Stimulated activated CD4-positive, alpha-beta T cell treated with anti-CD3 and anti-CD28 coated beads, TNF-alpha, amount 100 ng/mL, for 48 hours (primary cell): ENCODE data around the gene SUPT7L.
"Not testable (repeated sequence)": the region's sequence is repeated elsewhere in the genome, so short reads cannot be mapped to it uniquely, and the experiment has no call there.

Experiments
- DNase-seq, 3 donors: peaks; one replicate each; pipeline ENCODE4 v3.0.0-alpha.2; 2020; ENCODE audit warnings: low read depth in 3 of 3

Gene SUPT7L

DNA sequence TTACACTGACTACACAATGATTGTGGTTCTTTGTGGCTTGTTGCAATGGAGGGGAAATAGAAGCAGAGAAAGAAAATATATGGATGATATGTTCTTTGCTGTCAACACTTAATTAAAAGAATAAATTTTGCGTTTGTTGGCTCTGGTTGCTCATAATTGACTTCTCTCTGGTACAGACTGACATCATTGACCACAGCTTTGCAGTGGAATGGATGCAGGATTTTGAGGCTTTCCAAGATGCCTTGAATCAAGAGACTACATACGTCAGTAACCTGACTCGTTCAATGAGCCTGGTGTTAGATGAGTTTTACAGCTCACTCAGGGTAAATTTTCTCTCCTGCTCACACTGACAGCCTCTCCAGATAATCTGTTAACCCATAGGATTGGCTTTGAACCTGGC lies 24.7 kb downstream of the SUPT7L start:
- peak in 1 of 3 donors; percentile 14 for DNase-seq

DNA sequence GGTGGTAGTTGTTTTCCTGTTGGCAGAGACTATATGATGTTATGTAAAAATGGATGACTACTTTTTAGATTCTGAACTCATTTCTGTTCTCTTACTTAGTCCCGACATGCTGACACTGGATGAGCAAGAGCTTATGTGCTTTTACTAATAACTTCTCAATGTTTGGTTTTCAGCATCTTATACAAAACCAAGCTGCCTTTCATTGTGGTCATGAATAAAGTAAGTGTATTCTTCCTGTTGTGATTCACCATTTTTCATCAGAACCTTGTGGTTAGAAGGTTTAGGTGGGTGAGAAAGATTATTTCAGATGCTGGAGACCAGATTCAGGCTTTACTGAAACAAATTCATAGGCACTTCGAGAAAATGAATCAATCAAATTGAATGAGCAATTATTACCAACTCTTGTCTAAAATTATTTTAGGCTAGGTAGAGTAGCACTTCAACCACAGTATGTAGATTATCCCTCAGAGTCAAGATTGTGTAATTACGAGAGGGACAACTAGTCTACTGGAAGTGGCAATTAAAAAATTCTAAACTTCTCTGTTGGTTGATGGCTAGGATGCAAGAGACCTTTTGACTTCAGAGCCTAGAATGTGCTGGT lies 25.3 kb downstream of the SUPT7L start:
- no peak for DNase-seq

DNA sequence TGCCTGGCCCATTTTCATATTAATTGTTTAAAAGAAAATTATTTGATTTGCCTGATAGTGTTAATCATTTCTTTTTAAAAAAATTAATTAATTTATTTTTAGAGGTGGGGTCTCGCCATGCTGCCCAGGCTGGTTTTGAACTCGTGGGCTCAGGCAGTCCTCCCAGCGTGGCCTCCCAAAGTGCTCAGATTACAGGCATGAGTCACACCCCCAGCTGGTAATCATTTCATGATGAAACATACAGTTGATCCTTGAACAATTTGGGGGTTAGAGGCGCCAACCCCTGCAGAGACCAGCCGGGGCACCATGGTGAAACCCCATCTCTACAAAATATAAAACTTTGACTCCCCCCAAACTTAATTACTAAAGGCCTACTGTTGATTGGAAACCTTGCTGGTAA lies 26.6 kb downstream of the SUPT7L start:
- no peak for DNase-seq

DNA sequence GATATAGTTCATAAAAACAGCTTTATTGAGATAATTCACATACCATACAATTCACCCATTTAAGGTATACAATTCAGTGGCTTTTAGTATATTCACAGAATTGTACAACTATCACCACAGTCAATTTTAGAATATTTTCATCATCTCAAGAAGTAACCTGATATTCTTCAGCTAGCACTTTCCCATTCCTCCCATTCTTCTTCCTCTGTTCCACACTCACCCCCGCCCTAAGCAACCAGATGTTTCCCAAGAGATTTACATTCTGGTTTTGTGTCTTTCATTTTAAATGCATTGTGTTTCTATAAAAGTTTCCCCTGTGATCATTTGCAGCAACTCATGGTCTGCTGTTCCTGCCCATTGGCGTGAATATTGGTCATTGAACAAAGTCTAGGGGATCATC lies 29.1 kb downstream of the SUPT7L start:
- DNase-seq, result no peak

DNA sequence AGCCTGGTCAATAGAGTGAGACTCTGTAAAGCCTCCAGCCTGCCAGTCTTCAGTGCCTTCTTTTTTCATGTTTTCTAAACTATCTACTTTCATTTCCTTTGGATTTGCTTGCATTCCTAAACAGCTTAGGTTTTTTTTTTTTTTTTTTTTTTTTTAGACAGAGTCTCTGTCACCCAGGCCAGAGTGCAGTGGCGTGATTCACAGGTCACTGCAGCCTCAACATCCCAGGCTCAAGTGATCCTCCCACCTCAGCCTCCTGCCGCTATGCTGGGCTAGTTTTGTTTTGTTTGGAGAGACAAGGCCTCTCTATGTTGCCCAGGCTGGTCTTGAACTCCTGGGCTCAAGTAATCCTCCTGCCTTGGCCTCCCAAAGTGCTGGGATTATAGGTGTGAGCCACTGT lies 33.2 kb downstream of the SUPT7L start:
- not testable (repeated sequence) for DNase-seq

DNA sequence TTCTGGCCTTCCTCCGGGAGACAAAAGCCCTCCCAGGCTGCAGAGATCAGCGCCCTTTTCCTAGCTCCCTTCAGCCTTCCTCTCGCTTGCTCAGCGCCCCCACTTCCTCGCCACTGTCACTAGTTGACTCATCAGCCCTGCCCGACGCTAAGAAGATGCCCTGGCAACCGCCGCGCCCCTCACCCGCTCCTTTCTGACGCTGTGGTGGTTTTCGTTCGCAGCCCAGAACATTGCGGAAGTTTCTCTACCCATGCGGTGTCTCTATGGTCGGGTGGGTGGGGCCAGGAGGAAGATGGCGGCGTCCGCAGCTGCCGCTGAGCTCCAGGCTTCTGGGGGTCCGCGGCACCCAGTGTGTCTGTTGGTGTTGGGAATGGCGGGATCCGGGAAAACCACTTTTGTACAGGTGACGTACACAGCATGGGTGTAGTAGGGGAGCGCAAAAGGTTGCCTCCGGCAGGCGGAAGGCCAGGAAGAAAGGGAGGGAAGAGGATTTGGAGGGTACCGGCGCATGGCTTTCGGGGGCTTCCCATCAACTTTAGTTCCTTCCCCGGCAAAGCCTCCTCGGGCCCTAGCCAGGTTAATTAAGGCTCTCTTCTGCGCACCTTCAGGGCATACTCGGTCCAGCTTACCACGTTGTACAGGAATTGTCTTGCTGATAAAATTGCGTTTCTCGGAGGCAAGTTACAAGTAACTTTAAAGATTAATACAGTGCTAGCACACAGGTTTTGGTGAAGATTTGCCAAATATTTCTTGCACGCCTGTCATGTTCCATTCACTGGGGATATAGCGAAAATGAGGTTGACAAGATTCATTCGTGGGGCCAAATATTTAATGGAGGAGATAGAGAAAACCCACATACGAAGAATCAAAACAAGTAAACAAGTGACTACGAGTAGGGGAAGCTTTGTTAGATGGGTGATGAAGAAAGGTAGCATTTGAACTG lies 34.4 kb downstream of the SUPT7L start, which contains the start of the genes CCDC121 and GPN1:
Gene CCDC121 (minus strand): TSS at position 246 of the 943 bp plus-strand sequence. CDS start 1,213 bp downstream, outside the sequence.
Gene GPN1 (plus strand): TSS at position 284 of the 943 bp plus-strand sequence. CDS start 9 bp downstream, at position 293.
- peak; percentile 88 to 93 (median 91) for DNase-seq

DNA sequence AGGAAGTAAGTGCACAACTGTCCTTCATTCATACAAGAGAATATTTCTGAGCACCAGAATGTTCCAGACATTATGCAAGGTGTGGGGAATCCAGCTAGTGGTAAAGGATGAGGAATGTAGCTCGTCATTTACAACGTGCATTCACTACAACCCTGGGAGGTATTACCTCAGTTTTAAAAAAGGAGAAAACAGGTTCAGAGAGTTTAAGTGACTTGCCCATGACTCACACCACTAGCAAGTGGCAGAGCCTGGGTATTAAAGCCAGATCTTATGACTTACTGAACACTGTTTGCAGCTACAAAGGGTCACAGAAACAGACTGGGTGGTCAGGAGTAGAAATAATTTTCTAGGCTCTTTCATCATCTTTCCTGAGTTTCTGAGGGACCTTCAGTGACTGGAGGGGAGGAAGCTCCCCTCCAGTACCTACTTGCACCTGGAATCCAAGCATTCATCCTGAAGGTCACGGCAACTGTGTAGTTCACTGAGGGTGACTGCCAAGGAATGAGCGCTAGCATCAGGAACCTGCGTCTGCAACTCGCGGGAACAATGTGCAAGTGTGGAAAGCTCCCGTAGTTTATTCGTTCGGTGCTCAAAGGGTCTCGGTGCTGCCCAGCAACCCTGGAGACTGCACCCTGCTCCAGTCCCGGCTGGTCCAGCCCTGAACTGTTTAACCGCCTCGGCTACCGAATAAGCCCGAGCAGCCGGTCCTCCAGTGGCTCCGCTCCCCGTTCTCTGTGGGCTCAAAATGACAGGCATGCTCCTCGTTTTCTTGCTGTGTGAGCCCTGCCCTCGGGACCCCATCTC lies 35.2 kb downstream of the SUPT7L start:
- no peak for DNase-seq

DNA sequence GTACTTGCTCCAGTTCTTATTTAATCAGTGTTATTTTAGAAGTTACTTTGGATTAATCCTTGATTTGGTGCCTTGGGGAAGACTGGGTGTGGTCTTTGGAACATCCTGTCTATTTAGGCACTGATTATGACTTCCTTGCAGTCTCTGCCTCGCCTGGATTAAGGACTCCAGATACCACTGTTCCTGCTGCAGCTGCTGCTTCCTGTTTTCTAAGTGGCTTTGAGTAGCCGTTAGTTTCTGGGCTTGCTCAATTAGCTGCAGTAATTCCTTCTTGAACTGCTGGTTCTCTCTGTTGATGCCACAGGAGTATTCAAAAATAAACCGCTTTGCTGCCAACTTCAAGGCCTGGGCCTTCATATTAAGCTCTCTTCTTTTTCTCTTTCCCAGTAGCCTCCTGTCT lies 36.5 kb downstream of the SUPT7L start:
- DNase-seq, result not testable (repeated sequence)

DNA sequence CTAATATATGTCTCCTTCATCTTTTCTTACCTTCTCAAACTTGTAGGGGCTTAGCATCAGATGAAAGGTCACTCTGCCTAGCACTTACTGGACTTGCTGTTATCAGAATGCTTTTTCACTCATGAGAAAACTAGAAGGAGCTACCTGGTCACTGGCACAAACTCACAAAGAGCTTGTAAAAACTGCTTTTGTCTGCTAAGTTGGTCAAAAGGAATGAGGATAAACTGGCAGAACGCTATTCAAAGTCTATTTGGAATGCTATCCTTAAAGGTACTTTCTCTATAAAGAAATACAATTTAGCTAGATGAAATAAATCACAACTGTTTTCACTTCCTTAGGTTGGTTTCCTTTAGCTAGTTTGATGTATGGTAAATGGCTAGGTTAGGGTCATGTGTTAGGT lies 37.1 kb downstream of the SUPT7L start:
- not testable (repeated sequence) for DNase-seq

DNA sequence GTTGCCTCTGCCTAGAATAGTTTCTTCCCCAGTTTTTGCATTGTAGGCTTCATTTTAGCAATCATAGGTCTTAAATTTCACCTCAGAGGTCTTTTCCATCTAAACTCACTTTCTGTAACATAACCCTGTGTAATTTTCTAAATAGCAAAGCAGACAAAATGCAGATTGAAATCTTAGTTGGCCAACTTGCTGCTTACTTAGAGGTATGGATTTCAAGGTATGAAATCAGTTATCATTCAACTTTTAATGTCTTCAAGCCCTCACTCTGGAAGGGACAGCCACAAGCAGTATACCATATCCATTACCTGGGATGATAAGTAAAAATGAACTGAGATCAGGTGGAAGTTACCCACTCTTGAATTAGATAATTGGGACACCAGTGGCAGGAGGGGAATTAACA lies 38.5 kb downstream of the SUPT7L start:
- no peak for DNase-seq

DNA sequence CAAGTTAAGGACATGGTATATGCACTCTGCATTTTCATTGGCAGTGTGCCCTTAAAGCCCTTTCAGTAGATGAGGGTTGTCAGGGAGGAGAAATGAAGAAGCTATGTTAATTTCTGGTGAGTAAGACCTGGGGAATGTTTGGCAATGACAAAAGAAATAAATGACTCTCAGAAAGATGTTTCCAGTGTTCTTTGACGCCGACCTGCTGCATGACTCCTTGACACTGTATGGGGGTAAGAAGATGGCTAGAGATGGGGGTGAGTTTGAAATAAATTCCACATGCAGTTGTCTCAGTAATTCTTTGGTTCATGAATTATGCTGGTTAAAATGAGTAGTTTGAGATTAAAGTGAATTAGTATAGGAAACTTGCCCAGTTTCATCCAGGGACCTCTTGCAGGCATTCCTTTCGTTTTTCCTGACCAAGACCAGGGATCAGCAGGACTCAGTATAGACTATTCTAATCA lies 40.5 kb downstream of the SUPT7L start:
- DNase-seq, result no peak

DNA sequence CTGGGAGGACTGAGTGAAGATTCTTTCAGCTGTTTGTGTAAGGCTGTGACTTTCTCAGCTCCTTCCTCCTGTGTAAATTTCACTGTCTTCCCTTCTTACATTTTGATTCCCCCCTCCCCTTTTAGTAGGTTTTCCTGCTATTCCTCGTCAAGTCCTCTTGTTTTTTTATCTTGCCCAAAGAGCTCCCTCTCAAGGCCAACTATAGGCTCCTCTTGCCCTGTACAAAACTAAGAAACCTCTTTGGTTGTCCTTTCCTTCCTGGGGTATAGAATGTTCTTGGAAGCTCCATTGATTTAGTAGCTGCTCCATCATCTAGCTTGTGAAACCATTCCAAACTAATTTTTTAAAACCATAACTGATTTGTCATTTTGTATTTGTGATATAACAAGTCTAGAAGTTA lies 41.9 kb downstream of the SUPT7L start:
- no peak for DNase-seq

DNA sequence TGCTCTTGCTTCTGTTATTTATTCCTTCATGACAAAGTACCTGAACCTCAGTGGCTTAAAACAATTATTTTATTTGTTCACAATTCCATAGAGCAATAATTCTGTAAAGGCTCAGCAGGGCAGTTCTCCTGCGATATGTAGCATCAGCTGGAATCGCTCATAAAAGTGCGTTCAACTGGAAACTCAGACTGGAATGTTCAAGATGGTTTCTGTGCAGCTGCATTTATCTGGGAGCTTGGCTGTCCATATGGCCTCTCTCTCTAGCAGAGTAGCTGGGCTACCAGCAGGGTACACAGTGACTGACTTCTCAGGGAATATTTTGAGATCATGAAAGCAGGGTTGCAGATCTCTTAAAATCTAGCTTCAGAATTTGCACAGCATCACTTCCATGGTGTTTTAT lies 48.1 kb downstream of the SUPT7L start:
- no peak for DNase-seq

DNA sequence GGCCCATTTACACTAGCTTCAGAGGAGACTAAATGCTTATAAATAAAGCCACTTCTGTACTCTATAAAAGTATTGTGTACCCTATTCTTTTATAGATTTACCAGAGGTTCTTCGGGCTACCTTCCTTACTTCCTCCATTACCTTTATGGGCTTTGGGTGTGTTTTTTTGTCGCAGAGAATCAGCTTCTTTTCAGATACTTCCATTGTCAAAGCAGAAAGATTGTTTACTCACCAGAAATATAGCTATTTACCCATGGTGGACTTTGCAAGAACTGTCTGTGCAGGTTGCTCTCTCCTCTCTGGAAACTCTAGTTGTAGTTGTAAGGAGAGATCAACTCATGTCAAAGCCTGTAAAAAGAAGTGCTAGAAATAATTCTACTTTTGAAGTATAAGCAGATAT lies 49.4 kb downstream of the SUPT7L start:
- DNase-seq, result no peak

DNA sequence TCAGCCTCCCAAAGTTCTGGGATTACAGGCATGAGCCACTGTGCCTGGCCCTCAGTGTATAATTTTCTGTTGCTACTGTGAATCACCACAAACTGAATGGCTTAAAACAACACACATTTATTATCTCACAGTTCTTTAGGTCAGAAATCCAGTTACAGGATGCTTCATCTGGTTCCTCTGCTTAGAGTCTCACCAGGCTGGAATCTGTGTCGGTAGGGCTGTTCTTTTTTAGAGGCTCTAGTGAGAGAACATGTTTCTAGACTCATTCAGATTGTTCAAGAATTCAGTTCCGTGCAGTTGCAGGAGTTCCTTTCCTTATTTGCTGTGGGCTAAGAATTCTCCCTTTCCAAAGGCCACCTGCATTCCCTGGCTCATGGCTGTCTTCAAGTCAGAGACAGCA lies 56.8 kb downstream of the SUPT7L start:
- DNase-seq, result no peak
